ENCODE data around the gene C1QTNF8. TPM values are rescaled to one million over a fixed set of nuclear protein-coding genes. Genes with fewer than 3 reads are reported as not detected.

Gene C1QTNF8
- total and polyA plus RNA-seq, 2 of the 8 experiments (the other 6 are each of a cell fraction or from before 2014, with no cell fraction given) = not detected

DNA sequence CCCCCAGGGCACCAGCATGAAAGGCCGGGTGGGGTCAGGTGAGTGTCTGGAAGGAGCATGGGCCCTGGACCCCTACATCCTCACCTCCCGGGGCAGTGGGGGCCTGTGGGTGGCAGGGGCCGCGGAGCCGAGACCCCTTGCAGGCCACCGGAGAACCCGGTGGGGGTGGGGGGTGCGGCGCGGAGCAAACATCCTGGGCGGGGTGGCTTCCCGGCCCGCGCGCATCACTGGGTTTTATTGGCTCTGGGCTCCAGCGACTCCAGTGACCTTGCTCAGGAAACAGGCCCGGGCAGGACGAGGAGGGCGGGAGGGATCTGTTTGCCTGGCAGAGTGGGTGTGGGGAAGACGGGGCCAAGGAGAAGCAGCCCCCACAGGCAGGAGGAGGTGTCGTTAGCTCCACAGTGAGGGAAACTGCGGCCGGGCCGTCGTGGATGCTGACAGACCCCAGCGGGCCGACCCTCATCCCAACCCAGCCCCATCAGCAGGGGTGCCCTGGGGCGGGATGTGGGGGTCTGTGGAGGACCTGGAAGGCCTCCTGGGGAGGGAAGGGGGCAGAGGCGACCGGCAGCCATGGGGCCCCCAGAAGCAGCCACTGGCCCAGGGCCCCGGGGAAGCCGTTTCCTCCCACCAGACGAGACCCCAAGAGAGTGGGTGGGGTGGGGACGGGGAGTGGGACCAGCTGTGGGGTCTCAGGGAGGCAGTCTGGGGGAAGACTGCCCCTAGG lies 12.9 kb downstream of the C1QTNF8 start (continued):
- TF ChIP-seq SP1 (IDR thresholded peaks at IDR 0.05; ENCODE audit: low read depth, low read length) (no peak), CTBP2 (IDR thresholded peaks at IDR 0.05; ENCODE audit: borderline replicate concordance, insufficient read depth, insufficient read length, low read length) (no peak)

Measured in H1 (cell line).